EL (cell line): ENCODE data around the gene DDR1.

Experiments
- DNase-seq: peaks from one replicate; pipeline ENCODE4 v3.0.0-alpha.2; 2016

The DDR1 gene

DNA sequence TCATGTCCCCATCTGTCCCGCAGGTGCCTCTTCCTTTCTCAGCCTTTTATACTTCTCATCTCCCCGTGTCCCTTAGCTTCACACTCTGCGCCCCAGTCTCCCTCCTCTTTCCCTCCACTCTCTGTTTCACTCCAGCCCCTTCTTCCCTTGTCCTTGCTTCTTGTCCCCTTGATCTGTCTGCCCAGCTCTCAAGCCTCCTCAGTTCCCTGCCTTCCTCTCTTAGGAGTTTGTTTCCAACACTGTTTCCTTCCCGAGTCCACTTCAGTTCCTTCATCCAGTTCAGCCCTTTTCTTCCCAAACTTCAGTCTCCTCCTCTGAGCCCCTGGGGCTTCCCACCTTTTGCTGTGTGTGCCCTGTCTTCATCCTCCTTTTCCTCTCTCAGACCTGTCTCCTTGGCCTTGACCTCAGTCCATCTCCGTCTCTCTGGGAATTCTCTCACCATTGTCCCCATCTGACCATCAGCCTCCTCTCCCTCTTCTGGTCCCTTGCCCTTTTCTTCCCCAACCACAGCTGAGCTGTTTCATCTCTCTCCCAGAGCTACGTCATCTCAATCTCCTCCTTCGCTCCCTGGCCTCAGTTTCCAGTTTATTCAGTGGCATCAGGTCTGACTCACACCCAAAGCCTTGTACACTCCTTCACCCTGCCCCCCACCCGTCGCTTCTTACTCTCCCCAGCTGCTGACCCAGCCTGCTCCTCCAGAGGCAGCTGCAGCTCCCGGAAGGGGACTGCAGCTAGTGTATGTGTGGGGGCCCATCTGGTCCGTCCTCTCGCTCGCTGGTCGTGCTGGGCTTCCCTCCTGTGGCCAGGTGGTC lies 2.7 kb upstream of the DDR1 start:
- no peak for DNase-seq

DNA sequence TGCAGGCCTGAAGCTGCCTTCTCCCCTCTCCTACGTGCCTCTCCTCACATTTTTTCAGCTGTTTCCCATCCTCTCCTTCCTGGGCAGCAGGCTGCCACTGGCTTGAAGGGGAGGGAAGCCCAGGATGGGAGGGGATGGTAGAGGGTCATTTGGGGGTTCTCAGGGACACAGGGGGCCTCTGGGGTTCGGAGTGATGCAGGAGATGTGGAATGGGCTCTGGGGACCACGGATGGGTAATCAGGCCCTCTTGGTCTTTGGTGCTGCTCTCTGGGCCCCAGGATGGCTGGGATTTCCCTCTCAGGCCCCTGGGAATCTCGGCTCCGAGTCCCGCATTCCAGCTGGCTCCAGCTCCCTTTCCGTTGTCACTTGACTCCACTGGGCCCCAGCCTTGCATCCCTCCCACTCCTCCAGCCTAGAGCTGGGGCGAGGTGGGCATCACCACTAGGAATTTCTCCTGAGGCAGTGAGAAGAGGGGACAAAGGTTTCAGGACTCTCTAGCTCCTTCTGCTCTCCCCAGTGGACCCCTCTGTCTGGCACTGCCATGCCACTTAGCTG lies 2.0 kb upstream of the DDR1 start:
- DNase-seq = no peak

DNA sequence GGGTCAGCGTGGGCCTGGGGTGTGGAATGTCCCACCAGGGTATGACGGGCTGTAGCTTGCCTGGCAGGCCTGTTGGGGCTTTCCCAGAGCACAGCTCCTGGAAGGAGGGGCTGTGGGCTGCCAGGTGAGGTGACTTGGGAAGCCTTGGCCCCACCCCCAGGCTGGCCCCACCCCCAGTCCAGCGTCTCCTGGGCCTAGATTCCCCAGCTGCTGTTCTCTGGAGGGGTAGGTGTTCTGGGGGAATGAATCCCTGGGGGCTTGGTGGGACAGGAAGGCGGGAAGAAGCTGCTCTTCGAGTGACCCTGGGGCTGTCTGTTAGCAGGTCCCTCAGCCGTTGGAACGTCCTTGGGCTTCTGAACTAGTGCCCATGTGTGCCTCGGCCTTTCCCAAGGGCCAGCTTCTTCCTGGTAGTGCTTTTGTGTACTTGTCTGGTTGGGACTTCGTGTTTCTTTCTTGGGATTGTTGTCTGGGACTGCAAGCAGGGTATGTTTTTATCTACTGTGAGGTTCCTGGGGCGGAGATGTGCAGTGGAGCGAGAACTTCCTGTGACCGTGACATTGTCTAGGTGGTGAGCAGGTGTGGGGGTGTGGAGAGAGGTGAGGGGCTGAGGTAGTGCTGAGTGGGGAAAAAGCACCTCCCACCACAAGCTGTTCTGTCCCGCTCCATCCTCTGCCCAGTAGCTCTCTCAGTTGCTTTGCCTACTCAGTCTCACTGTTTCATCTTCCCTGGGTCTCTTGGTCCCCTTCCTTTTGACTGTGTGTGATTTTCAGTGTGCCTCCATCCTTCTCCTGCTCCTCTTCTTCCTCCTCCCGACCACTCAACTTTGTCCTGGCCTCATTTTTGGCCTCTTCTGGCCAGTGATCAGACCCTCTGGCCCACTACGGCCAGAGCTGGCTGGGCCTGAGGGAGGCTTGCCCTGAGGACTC lies 1.3 kb upstream of the DDR1 start:
- no peak for DNase-seq

DNA sequence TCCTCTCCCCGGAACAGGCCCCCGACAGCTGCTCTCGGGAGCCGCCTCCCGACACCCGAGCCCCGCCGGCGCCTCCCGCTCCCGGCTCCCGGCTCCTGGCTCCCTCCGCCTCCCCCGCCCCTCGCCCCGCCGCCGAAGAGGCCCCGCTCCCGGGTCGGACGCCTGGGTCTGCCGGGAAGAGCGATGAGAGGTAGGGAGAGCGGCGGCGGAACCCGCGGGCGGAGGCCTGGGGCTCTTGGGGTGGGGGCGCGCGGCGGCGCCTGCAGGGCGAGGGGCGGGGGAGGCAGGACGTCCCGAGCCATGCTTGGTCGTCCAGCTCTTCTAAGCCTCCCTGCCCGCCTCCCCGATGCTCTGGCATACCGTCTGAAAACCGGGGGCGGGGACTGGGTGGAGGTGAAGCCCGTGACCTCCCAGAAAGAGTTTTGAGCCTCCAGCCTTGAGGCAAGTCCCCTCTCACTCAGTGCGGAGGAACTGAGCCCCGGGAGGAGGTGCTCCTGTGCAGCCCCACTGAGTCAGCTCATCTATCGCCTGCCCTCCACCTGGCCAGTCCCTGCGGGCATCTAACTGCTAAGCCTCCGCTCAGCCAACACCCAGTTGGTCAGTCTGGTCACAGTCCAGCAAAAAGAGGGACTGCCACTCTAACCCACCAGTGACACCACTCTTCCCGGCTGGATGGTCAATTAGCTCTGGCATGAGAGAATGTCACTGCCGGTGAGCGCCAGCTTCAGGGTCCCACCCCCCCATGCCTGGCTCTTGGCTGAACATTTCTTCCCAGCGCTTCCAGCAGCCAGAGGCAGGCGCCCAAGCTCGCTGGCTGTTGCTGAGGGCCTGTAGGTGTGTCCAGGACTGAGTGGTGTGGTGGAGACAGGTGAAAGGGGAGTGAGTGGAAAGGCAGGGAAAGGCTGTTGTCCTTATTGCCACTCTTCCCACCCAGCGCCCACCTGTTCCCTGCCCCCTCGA lies 482 bp downstream of the DDR1 start:
- peak; percentile 75 for DNase-seq

DNA sequence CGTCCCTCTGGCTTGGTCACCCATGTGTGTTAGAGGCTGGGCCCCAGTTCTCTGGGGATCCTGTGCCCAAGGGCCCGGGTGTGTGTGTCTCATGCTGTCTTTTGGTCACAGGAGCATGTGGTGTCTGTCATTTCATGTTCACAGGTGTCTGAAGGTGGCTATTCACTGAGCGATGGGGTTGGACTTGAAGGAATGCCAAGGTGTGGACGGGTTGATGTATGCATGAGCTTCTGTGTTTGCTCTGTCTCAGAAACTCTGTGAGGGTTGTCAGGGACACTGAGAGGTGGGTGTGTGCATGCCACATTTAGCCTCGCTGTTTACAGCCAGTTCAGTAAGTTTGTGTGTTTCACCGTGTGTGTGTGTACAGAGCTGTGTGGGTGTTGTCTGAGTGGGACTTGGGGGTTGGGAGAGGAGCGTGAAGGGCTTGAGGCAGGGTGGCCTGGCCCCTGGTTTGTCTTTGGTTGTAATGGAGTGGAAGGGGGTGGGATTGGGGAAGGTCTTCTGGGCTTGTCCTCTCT lies 1.2 kb downstream of the DDR1 start:
- DNase-seq = no peak

DNA sequence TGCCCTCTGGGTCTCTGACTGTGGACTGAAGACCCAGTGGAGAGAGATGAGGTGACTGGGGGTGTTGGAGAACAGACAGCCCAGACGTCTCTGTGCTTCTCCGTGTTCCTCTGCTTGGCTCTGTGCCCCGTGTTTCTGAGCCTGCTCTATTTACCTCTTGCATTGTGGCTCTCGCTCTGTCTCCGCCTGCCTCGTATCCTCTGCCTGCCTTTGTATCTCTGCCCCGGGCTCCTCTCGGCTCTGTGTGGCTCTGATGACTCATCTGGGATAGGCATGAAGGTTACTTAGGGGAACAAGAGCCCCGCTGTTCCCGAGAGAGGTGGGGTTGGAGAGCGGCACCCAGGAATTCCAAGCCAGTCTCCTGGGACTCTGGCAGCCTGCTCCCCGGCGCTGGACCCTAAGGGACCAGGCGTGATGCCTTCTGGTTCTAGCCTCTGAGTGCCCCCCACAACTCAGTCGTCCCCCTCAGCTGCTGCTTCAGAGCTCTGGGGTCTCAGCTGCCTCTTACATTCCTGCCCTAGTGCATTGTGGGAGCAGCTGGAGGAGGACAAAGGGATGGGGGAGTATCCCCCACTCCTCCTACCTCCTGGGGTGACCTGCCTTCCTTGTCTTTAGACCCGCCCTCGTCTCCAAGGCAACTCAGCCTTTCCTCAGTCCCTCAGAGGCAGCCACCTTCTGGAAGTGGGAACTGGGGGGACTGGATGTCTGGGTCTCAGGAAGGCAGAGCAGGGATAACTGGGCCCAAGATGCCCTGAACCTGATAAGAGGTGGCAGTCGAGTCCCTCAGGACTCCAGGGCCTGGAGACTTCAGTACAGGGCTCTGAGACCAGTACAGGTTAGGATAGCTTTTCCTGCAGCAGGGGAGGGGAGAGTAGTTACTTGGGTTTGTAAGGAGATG lies 1.9 kb downstream of the DDR1 start:
- DNase-seq = peak; percentile 95

DNA sequence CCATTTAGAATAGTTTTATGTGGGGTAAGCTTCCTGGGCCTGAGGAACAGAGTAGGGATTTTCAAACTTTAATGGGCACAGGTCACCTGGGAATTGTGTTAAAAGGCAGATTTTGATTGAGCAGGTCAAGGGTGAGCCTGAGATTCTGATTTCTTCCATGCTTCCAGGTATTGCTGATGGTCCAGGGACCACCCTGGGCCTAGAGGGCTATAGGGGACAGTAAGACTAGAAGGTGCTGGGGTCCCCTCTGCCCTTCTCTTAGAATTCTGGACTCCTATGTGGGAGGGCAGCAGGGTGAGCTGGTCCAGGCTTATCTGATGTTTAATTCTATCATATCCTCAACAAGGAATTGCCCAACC lies 2.6 kb downstream of the DDR1 start:
- no peak for DNase-seq

DNA sequence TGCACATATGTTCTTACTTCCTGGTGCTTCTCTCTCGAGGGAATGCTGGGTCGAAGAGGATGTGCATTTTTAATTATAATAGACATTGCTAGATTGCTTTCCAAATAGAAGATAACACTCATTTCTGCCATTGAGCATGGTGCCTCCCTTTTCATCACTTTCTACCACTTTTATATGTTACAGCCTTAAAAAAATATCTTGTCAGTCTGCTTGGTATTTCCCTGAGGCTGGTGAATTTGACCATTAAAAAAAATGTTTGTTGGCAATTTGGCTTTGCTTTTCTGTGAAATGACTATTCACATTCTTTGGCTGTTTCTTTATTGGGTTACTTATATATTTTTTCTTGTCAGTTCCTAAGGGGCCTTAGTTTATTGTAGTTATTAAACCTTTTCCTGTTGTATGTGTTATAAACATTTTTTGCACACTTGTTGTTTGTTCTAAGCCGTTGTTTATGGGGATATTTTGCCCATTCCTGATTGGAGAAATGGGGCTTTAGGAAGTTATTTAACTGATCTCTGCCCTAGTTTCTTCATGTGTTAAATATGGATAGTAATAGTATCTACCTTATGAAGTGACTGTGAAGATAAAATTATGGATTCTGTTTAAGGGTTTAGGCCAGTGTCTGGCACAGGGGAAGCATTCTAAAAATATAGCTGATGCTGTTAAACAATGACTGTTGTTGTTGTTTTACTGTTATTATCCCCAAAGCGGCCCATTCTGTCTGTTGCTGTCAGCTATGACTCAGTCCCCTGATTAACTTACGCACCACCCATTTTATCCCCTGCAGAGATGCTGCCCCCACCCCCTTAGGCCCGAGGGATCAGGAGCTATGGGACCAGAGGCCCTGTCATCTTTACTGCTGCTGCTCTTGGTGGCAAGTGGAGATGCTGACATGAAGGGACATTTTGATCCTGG lies 3.8 kb downstream of the DDR1 start:
- DNase-seq = peak; percentile 82

DNA sequence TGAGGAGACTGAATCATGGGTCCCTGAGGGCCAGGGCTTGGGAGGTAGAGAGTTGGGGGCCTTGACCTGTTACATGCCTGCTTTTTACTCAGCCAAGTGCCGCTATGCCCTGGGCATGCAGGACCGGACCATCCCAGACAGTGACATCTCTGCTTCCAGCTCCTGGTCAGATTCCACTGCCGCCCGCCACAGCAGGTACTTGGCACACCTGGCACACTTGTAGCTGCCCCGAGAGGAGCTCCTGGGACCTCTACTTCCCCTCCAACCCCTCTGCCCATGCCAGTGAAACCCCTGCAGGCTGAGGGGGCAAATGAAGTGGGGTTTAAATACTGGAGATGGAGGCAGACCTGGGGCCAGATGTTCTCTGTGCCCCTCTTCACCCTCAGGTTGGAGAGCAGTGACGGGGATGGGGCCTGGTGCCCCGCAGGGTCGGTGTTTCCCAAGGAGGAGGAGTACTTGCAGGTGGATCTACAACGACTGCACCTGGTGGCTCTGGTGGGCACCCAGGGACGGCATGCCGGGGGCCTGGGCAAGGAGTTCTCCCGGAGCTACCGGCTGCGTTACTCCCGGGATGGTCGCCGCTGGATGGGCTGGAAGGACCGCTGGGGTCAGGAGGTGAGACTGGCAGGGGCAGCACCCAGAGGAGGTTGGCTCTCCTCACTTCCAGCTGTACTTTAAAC lies 4.6 kb downstream of the DDR1 start:
- DNase-seq = no peak

DNA sequence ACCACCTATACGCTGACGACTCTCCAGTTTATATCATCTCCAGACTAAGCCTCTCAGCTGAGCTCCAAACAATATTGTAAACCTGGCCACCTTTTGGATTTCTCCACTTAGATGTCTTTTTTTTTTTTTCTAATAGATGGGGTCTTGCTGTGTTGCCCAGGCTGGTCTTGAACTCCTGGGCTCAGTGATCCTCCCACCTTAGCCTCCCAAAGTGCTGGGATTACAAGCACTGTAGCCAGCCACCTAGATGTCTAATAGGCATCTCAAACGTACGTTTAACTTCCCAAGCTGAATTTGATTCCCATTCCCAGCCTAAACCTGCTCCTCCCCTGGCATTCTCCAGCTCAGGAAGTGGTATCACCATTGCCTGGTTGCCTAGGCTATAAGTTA lies 5.2 kb downstream of the DDR1 start:
- DNase-seq = no peak

DNA sequence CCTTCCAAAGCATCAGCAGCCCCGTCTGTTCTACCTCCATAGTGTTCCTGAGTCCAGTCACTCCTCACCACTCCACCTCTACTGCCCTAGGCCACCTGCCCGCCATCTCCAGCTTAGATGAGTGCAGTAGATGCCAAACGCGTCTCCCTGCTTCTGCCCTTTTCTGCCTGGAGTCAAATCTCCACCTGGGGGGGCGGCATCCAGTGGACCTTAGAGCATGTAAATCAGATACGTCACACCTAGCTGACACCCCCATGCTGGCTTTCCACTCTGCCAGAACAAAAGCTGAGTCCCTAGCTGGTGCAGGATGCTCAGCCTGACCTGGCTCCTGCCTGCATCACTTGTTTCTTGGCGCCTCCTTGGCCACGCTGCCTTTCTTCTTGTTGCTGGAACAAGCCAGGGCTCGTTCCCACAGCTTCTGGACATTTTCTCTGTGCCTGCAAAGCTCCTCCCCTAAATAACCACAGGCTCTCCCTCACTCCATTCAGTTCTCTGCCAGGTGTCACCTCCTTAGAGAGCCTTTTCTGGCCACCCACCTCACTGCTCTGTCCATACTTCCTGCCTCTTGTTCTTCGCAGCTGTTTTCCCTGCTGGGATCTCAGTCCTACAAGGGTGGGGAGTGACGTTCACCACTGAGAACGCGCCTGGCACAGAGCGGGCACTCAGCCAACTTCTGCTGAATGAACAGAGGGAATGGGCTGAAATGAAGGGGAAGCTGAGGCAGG lies 5.8 kb downstream of the DDR1 start:
- no peak for DNase-seq

DNA sequence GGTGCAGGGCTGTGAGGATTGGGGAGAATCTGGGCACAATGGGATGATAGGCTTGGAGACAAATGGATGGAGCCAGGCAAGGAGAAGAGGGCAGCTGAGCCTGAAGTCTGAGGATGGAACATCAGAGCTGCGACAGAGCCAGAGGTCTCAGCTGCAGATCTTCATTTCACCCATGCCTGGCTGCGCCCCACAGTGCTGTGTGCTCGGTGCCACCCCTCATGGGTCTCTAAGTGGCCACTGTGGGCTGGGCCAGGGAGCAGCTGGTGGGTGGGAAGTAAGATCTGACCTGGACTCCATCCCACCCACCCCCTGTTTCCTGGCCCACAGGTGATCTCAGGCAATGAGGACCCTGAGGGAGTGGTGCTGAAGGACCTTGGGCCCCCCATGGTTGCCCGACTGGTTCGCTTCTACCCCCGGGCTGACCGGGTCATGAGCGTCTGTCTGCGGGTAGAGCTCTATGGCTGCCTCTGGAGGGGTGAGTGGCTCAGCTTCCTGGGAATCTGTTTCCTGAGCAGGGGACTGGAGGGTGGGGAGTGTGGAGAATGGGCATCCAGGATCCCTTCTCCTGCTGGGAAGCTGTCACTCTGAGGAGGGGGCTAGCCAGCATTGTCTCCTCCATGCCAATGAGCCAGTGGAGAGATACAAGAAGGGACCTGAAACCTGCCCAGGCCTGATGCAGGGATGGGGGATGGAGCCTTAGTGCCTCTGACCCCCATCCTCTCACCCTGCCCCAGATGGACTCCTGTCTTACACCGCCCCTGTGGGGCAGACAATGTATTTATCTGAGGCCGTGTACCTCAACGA lies 6.5 kb downstream of the DDR1 start:
- DNase-seq = no peak

DNA sequence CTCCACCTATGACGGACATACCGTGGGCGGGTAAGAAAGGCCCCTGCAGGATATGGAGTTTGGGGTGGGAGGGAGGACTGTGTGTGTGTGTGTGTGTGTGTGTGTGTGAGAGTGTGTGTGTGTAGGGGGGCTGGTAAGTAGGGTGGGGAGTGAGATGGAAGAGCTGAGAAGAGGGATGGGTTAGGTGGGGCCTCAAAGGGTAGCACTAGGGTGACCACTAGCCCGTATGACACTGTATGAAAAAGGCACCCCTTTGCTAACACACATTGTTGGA lies 7.1 kb downstream of the DDR1 start:
- no peak for DNase-seq

DNA sequence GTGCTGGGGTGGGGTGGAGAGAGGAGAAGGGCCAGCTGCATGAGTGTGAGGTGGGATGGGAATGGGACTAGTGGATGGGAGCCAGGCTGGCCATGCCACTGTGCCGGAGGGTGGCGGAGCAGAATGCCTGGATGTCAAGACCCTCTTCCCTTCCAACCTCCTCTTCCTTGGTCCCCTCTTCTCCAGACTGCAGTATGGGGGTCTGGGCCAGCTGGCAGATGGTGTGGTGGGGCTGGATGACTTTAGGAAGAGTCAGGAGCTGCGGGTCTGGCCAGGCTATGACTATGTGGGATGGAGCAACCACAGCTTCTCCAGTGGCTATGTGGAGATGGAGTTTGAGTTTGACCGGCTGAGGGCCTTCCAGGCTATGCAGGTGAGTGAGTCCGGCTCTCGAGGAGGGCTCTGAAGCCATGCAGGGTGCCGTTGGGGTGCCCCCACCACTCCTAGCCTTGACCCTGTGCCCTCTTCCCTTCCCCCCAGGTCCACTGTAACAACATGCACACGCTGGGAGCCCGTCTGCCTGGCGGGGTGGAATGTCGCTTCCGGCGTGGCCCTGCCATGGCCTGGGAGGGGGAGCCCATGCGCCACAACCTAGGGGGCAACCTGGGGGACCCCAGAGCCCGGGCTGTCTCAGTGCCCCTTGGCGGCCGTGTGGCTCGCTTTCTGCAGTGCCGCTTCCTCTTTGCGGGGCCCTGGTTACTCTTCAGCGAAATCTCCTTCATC lies 7.7 kb downstream of the DDR1 start:
- no peak for DNase-seq

DNA sequence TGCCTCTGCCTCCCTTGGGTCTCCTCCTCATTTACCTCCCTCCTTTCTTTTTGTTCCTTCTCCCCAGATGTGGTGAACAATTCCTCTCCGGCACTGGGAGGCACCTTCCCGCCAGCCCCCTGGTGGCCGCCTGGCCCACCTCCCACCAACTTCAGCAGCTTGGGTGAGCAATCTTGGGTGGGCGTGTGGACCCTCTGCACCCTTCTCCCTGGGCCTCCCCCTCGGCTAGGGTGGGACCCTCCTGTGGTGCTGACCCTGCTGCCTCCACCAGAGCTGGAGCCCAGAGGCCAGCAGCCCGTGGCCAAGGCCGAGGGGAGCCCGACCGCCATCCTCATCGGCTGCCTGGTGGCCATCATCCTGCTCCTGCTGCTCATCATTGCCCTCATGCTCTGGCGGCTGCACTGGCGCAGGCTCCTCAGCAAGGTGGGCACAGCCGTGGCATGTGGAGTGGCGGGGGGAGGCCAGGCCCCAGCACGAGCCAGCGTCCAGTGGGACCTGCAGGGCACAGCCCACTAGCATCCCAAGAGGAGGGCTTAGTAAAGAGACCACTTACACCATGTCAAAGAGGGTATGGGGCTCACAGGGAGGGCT lies 8.8 kb downstream of the DDR1 start:
- DNase-seq = no peak

DNA sequence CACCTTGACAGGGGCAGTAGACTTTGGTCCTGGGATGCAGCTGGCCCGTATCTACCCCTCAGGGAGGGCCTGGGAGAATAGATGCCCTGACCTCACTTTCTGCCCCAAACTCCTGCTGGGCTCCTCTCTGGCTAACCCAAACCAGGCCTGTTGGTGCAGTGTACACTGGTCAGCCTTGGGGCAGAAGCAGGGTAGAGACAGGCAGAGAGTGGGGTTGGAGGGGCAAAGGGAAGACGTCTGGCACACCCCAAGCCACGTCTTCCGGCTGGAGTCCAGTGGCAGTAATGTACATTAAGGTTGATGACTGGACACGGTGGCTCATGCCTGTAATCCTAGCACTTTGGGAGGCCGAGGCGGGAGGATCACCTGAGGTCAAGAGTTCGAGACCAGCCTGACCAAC lies 9.3 kb downstream of the DDR1 start:
- no peak for DNase-seq

DNA sequence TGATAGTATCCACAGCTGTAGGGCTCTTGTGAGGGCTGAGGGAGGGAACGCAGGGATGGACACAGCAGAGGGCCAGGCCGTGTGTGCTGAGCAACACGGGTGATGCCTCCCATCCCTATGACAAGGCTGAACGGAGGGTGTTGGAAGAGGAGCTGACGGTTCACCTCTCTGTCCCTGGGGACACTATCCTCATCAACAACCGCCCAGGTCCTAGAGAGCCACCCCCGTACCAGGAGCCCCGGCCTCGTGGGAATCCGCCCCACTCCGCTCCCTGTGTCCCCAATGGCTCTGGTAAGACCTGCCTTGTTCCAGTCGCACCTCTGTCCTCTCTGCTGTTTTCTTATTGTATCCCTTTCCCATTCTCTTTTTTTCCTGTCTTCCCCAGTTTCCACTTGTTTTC lies 10.1 kb downstream of the DDR1 start:
- no peak for DNase-seq
